HepG2 (cell line): ENCODE measurements around the gene ZMYND10. TPM values are rescaled to one million over a fixed set of nuclear protein-coding genes. Genes with fewer than 3 reads are reported as not detected.

Experiments used
- BHLHE40 ChIP-seq: IDR thresholded peaks from 2 replicates; pipeline ENCODE4 v1.6.1; 2011; ENCODE audit warnings: low read length, improper control_type of control experiment
- KAT7 ChIP-seq: IDR thresholded peaks from 2 replicates; pipeline ENCODE4 v1.6.1; 2018; ENCODE audit warnings: borderline replicate concordance, missing compliant biosample characterization
- KDM3A ChIP-seq: IDR thresholded peaks from 2 replicates; pipeline ENCODE4 v1.6.1; 2018; ENCODE audit warnings: low read depth, missing compliant biosample characterization
- LCORL ChIP-seq, 2 experiments: fragments of 450-650 bp in 1 of 2; sonication (generic) in 1 of 2; formaldehyde crosslinking in 1 of 2; IDR thresholded peaks; 2 replicates each; pipeline versions ENCODE4 v1.5.0 to v1.6.1; 2017 to 2020; ENCODE audit warnings: antibody characterized with exemption in 1 of 2, missing genetic modification reagents in 1 of 2
- MTA1 ChIP-seq: sonication (generic); formaldehyde crosslinking; IDR thresholded peaks from 2 replicates; pipeline ENCODE4 v1.4.0; 2020; ENCODE audit warnings: missing genetic modification reagents, mild to moderate bottlenecking, borderline replicate concordance
- POLR2A ChIP-seq, 2 experiments: IDR thresholded peaks; 2 replicates each; pipeline ENCODE4 v1.6.1; 2011; ENCODE audit warnings: low read depth in 2 of 2, low read length in 2 of 2, mild to moderate bottlenecking in 1 of 2, moderate library complexity in 1 of 2; ENCODE audit not compliant: insufficient read depth in 1 of 2
- POLR2AphosphoS5 ChIP-seq: IDR thresholded peaks from 2 replicates; pipeline ENCODE4 v1.6.1; 2012; ENCODE audit warnings: low read depth, low read length
- SMAD9 ChIP-seq: sonication (generic); formaldehyde crosslinking; IDR thresholded peaks from 2 replicates; pipeline ENCODE4 v1.5.1; 2020; ENCODE audit warnings: mild to moderate bottlenecking, missing genetic modification reagents
- SMYD3 ChIP-seq: sonication (generic); formaldehyde crosslinking; IDR thresholded peaks from 2 replicates; pipeline ENCODE4 v1.8.1; 2023; ENCODE audit warnings: mild to moderate bottlenecking, missing genetic modification reagents
- STAT5B ChIP-seq: sonication (generic); formaldehyde crosslinking; IDR thresholded peaks from 2 replicates; pipeline ENCODE4 v1.4.0; 2020; ENCODE audit warnings: missing genetic modification reagents
- XRCC5 ChIP-seq: fragments of 200-400 bp; formaldehyde crosslinking; optimal IDR thresholded peaks from 2 replicates; pipeline ENCODE3; 2017; ENCODE audit warnings: mild to moderate bottlenecking, low read length
- ZBTB44 ChIP-seq: sonication (generic); formaldehyde crosslinking; IDR thresholded peaks from 2 replicates; pipeline ENCODE4 v1.4.0; 2020; ENCODE audit warnings: missing genetic modification reagents
- ZBTB7A ChIP-seq: sonication (generic); formaldehyde crosslinking; IDR thresholded peaks from 2 replicates; pipeline ENCODE4 v1.8.0; 2022; ENCODE audit warnings: mild to moderate bottlenecking, missing genetic modification reagents
- ZNF414 ChIP-seq: sonication (generic); formaldehyde crosslinking; IDR thresholded peaks from 2 replicates; pipeline ENCODE4 v1.5.0; 2020; ENCODE audit warnings: missing genetic modification reagents
- ZNF687 ChIP-seq: sonication (generic); formaldehyde crosslinking; IDR thresholded peaks from 2 replicates; pipeline ENCODE4 v1.5.1; 2020; ENCODE audit warnings: mild to moderate bottlenecking, missing genetic modification reagents, moderate library complexity
- polyA plus RNA-seq, 8 experiments: library from polyadenylated mRNA; depleted of rRNA in 3 of 8; stranded (reverse) in 7 of 8; unstranded in 1 of 8; fragments of >200 nt; fragmentation: Illumina TruSeq in 4 of 8; extraction: Trizol in 4 of 8; gene quantifications; 2 replicates each; pipeline versions ENCODE4 v1.2.1 to v1.2.3, GENCODE V29; 2011 to 2016; ENCODE audit warnings: low read depth in 4 of 8, missing spikeins in 1 of 8, mixed read lengths in 1 of 8; ENCODE audit not compliant: insufficient read depth in 1 of 8
- total RNA-seq, 5 experiments: library from RNA; depleted of rRNA; stranded (reverse); fragments of >200 nt; fragmentation: Illumina TruSeq; extraction: Trizol; gene quantifications; 2 replicates each; pipeline ENCODE4 v1.2.3, GENCODE V29; 2016; ENCODE audit warnings: low read depth in 1 of 5

Gene ZMYND10
- total and polyA plus RNA-seq, 2 of the 13 experiments (the other 11 are each of a cell fraction or from before 2014, with no cell fraction given), result 0.60 to 0.74 TPM

- TF ChIP-seq ZNF687 (no peak), SMYD3 (CRISPR knock-in tag) (no peak), ZNF414 (CRISPR knock-in tag) (peak; percentile 13; the same call in 1 of the 2 replicates), KAT7 (no peak; the same call in 1 of the 2 replicates), ZBTB7A (0 out of 2 replicates have a peak, but pooled peaks have one; percentile 23), LCORL (IDR thresholded peaks at IDR 0.05) (no peak), LCORL (CRISPR knock-in tag; IDR thresholded peaks at IDR 0.05) (no peak), XRCC5 (peak; percentile 6), POLR2A (IDR thresholded peaks at IDR 0.05; ENCODE audit: insufficient read depth in 1 of 2, low read depth in 2 of 2, low read length in 2 of 2) (peak in 1 of 2 experiments; percentile 5; a peak in 1 of 4 replicates), STAT5B (CRISPR knock-in tag) (no peak), POLR2AphosphoS5 (no peak), BHLHE40 (no peak), SMAD9 (no peak), MTA1 (CRISPR knock-in tag) (peak; percentile 44; the same call in 1 of the 2 replicates), ZBTB44 (CRISPR knock-in tag) (no peak), KDM3A (no peak)
Observed at GRCh38 chr3:50302095-50303012, 43.2 kb downstream of the ZMYND10 start (continued).
